GM19035 (cell line): Measurements from ENCODE around the gene TRPC4AP.

ENCODE experiments used
- ATAC-seq: cut with Tn5 transposase; IDR thresholded peaks from one replicate; pipeline ENCODE4 v1.9.1; 2021; ENCODE audit not compliant: unreplicated experiment

Gene TRPC4AP

DNA sequence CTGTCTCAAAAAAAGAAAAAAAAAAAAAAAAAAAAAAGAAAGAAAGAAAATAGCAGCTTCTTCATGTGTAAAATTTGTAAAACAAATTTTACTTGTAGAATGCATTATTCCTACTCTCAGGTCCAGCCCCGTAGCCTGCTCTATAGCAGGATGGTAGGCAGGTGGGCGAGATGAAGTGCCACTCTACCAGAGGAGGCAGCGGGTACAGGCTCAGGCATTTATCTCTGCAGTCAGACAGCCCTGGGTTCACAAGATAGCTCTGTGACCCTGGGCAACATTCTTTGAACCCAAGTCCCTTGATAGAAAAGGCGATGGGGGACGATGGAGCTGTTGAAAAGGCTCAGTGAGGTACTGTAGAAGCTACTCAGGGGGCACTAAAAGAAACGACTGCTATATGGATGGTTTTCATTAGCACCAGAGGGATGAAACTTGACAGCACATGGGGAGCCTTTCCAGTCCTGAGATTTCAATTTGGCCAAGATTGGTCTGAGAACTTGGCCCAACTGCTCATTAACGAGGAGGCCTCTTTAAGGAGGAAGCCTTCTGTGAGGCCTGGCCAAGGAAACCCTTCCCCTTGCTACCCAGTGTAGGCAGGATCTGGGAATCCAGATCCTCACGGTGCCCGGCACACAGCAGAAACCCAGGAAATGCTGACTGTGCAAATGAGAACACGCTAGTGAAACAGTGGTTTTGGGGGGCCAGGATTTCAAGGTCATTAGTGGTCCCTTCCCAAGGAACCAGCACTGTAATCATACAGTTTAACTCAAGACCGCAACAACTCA, 73.8 kb downstream of the TRPC4AP start:
- ATAC-seq: no peak

DNA sequence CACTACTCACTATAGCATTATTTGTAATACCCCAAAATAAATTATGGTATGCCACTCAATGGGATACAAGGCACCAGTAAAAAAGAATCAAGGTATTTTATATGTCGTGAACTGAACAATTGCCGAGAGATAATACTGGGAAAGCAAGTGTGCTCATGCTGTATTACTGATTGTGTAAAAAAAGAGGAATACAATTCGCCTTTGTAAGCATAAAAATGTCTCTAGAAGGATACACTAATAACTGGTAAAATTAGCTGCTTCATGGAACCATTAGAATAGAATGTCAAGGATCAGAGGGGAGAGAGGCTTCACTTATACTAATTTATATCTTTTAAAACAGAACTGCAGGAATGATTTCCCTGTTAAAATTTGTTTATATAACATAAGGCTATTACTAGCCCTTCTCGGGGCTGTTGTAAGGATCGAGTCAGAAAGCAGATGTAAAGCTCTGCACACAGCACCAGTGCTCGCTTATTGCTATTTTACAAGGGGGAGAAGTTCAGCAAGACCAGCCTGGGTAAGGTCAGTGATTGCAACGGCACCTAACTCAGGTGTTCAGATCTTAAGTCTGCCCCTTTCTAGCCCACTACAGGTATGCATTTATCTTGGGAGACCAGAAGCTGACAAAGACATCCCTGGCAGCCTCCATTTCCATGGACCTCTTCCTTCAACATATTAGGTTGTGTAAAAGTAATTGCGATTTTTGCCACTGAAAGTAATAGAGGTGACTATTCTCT, 75.3 kb downstream of the TRPC4AP start:
- ATAC-seq: no peak

DNA sequence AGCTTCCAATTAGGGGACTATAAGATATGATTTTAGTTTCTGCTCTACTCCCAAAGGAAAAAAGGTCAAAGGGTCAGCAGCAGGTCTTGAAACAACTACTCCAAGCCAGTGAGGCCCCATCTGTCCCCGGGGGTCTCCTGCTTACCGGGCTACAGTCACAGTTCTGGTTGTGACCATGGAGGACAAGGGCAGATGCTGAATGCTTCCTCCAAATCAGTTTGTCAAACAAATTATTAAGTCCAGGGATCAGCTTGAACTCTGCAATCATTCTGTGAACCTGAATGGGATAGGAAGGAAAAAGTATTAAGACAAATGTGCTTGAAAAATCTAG, 76.8 kb downstream of the TRPC4AP start:
- ATAC-seq: no peak

DNA sequence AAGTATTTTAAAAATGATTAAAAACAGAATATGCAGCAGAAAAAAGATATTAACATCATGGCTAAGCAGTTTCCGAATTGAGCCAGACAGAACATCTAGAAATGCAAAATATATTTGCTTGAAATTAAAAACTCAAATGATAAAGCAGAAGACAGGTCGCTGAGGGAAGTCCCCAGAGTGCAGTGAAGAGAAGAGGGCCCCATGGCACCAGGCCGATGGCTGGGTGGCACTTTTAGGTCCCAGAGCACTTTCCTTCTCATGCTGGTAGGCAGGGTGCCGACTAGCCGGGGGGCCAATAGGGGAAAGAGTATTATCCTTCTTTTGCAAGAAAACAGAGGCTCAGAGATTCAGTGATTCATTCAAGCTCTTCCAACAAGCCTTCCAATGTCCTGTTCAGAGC, 78.1 kb downstream of the TRPC4AP start:
- ATAC-seq: no peak

DNA sequence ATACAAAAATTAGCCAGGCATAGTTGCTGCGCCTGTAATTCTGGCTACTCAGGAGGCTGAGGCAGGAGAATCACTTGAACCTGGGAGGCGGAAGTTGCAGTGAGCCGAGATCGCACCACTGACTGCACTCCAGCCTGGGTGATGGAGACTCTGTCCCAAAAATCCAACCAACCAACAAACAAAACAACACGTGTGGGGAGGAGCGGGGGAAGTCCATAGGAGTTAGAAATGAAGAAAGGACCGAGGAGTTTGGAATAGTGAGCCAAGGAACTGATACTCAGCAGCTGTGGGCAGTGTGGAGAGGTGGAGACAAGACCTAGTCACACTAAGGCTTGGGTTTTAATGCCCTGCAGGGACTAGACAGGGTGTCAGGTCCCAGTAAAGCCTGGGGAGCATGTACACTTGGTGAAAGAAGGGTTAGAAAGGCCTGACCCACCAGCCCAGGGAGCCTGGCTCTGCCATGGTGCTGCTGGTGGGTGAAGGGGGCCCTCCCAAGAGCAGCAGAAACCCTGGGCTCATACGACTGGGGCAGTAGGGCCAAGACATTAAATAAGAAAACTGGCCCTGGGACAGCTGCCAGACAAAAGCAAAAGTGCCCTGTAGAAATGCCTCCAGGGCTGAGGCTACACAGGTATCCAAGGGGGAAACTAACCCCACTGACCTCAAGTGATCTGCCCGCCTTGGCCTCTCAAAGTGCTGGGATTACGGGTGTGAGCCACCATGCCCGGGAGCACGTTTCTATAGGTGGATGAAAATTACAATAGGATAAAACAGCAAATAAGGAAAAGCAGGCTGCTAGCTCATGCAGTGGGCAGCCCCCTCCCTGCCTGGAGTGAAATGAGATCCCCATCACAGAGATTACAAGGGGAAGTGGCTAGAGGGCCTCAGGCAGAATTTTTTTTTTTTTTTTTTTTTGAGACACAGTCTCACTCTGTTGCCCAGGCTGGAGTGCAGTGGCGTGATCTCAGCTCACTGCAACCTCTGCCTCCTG, 78.9 kb downstream of the TRPC4AP start:
- no peak for ATAC-seq

DNA sequence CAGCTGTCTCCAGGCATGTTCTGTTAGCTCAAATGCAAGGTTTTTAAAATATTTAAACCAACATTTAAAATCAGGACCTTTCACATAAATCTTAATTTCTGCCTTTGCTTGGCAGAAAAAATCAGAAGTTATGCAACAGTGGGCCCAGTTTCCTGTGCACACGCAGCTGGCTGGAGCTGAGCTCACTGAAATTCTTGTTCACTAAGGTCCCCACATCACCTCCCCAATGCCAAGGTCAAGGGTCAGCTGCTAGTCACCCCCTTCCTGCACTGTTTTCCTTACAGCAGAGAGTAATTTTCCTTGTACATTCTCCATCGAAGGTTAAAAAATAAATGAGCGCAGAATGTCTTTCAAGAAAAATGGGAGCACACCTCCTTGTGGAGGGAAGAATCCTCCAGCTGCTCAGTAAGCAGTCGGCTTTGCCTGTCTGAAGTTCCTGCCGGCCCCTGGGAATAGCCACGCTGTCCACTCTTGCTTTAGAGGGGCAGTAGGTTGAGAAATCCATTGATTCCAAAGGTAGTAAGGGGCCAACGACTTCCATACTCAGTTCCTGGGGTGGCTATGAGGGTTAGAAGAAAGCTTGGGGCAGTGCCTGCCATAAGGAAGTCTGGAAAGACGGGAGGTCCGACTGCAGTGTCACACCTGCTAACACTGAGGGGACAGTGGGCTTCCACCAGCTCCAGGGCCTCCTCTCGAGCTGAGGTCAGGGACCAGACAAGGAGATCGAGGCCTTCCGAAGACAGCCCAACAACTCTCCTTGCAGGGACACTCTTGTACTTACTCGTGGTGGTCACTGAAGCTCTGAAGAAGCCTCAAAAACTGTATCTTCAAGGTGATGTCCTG, 80.2 kb downstream of the TRPC4AP start:
- ATAC-seq: no peak

DNA sequence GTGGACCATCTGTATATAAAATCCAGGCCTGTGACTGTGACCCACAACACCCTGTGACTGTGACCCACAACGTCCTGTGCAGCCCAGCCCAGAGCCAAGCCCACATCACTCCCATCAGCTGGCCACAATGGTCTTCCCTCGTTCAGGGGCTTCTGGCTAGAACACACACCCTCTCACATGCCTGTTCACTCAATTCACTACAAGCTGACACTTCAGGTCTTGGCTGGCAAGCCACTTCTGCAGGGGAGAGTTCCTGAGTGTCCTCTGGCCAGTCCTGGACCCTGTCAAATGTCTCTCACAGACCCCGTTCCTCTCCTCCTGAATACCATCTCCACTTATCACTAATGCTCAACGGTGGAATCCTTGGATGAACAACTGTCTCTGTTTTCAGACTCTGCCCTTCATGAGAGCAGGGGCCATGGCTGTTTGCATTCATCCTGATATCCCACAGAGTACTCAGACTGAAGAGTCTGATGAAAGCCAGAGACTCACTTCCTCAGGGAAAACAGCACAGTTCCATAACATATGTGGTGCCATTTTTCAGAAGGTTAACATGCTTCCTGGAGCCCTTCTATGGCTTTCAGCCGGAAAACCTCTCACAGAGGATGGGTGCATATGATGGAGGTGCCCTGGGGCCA, 80.9 kb downstream of the TRPC4AP start:
- ATAC-seq: no peak

DNA sequence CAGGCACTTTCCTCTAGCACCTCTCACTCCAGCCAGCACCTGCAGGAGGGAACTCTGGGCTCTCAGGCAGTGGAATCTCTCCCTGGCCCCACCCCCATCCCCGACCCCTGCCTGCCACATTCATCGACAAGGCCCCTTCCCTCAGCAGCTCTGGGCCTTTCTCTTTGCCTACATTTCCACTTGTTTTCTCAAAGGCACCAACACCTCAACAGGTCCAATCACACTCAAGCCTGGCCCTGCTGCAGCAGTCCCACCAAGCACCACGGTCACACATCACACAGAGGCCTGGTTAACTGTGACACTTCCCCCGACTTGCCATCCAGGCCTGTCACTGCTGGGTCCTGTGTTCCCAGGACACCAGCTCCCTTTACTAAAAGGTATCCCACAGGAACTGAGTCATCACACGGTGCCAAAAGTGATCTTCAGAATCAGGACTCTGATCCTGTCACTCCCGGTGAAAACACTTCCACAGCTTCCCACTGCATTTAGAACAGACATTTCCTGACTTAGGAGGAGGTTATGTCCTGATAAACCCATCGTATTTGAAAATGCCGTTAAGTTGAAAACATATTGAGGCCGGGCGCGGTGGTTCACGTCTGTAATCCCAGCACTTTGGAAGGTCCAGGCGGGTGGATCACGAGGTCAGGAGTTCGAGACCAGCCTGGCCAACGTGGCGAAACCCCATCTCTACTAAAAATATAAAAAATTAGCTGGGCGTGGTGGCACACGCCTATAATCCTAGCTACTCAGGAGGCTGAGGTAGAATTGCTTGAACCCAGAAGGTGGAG, 82.0 kb downstream of the TRPC4AP start:
- ATAC-seq: no peak

DNA sequence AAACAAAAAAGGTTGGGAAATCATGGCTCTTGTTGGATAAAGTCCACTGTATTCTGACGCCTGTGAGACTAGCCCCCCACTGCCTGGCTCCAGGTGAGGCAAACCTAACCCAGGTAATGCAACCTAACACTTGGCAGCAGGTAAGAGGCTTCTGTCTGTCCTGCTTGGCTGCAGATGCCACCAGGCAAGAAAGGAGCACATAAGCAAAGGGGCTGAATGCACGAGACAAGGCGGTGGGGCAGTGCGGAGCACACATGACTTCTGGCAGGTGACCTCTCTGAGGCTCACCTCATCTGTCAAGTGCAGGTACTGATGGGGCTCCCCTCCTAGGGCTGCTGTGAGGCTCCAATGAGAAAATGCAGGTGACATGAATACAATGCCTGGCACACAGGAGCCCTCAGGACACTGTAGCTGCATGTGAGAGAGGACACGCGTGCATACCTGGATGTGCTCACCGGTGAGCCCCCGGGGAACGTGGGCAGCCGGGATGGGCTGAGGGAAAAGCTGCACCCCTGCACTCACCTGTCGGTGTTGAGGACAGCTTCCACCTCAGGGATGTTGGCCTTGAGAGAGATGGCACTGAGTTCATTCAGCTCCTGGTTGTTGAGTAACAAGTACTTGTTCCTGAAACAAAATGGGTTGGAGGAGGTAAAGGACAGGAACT, 82.8 kb downstream of the TRPC4AP start:
- no peak for ATAC-seq

DNA sequence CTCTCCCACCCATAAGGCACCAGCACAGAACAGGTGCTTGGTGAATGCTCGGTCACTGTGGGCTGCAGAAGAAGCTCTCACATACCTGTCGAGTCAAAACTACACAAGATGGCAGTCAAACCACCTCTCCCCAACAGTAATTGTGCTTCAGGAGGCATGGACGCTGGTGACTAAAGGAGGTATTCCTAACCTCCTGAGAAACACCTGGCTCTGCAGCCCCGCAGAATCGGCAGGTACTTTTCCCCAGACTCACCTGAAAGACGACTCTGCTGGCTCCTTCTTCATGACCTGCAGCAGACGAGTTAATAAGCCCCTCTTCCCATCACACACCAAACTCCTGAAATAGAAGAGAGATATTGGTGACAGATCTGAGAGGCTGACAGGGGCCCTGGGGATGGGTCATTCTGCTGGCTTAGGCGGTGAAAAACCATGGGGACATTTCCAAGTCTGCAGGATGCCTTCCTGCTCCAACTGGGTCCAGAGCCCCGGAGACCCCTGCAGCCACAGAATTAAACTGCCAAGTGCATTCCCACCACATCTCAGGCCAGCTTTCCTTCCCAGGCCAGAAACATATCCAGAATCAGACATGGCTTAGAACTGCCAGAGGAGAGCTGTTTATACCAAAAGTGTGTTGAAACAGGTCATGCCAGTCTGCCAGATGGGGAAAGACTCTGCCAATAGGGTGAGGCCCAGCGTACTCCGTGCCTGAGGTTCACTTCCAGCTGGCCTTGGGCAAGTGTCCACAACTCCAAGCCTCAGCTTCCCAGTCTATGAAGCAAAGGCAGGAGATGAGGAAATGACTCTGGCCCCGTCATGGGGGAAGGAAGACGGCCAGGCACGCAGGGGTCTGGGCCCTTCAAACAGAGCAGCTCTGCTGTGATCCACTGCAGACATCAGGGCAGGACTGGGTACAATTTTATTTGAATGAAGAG, 83.9 kb downstream of the TRPC4AP start:
- ATAC-seq: no peak

DNA sequence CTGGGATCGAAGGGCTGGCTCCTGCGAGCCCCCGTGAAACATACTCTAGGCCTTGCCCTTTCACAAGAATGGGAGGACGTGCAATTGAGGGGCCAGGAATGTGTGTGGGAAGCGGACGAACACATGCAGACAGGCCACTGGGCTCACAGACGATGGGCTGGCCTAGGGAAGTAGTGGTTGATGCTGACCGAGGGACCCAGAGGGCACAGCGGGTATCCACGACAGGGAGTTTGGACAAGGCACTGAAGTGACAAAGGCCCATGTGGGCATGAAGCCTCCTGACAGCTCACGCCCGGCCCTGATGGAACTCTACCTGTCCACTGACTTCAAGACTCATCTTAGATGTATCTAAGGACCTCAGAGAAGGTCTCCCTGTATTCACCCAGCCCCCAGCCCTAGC, 84.7 kb downstream of the TRPC4AP start:
- no peak for ATAC-seq

DNA sequence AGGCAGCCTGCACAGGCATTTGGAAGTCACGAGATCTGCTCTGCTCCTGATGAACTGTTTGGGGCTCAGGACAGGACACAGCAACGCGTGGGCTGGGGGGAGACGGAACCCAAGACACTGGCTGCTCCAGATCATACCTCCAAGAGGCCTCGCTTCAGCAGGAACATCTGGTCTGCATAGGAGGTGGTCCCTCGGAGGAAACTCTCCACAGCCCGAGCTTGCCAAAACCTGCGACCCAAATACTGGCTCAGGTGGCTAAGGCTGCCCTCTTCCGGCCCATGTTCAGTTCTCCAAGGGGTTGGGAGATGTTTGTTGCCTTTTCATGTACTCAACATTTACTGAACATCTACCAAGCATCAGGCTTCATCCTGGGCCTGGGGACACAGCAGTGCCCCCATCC, 85.2 kb downstream of the TRPC4AP start:
- no peak for ATAC-seq

DNA sequence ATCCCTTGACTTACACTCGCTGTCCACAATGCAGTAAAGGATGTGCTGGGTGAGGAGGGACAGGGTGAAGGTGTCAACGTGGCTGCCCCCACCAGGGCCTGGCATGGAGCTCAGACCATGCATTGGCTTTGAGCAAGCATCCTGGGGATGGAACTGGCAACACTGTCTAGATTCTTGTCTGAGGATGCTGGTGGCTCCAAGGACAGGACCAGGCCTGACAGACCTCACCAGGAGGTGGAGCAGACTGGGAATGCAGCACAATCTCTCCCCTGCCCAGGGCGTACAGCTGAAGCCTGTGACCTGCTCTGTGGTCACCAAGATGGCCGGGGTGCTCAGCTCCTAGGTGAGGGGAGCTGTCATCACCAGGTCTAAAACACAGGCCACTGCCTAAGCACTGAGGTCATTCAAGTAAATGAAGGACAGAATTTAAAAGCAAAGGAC, 86.1 kb downstream of the TRPC4AP start:
- ATAC-seq: no peak

DNA sequence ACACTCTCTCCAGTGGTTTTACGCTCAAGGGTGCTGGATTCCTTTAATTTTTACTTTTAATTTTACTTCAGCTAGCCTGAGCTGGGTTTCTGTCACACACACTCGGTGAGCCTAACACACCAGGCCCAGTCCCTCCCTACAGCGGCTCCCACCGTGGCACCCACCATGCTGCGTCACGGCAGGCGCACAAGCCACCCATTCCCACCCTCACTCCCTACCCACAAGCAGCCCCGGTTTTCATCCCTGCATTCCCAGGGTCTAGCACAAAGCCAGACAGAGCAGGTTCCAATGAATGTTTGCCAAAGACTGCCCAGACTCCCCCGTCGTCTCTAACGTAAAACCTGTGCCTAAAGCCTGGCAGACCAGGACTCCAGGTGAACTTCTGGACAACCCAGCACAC, 86.6 kb downstream of the TRPC4AP start:
- ATAC-seq: no peak

DNA sequence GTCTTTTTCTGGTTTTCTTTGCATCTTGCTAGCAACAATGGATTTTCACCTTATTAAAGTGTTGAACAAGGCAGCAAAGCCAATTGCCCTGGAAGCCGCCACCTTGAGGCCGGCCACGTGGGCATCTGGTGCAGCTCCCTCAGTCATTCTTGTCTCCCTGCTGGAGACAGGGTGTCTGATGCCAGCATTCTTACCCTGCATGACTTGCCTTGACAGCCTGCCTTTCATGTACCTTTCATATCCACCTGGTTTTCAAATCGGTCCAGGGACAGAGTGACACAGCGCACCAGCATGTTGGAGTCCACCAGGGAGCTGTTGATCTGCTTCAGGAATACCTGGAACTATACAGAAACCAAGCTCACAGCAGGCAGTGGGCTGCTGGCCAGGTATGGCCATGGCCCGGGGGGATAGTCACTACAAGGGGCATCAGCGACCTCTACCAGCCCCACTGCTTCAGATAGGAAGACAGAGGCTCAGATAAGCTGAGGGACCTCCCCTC, 87.1 kb downstream of the TRPC4AP start:
- no peak for ATAC-seq

DNA sequence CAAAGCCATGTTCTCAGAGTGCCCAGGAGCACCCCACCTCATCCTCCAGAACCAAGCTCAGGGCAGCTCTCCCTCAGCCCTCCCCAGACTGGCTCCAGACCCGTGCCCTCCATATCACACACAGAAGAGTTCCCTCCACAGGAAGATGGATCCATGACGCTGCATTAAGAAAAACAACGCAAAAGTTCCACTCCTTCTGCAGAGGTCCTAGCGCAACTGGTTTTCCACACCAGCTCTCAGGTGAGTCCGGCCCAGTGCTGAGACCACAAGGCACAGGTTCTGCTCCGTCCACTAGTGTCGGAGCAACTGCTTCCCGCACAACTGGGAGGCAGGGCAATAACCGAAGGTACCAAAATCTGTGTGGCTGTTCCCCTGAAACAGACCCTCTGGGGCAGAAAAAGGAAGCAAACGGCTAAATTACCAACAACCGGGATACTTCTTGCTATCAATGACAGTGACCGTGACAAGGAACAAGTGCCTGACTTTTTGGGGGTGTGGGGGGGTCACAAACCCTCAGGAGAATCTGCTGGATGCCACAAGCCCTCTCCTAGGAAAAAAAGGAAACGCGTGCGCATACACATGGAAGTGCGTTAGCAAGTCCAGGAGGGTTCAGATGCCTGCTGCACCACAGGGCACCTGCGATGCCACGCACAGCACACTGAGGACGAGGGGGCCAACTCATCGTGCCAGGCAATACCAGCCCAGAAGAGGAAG, 87.7 kb downstream of the TRPC4AP start:
- ATAC-seq: no peak
